Lower leg skin (tissue), 3 donors: ENCODE measurements around the gene AVEN.

Experiments used
- POLR2A ChIP-seq, 2 donors: fragments of 450-650 bp; IDR thresholded peaks; one replicate each; pipeline ENCODE4 v1.6.1; 2016 to 2017; ENCODE audit warnings: antibody characterized with exemption in 2 of 2, mild to moderate bottlenecking in 1 of 2, moderate library complexity in 1 of 2
- TF ChIP-seq, protein P1 (sequence below), 3 donors: fragments of 450-650 bp; IDR thresholded peaks; one replicate each; pipeline ENCODE4 v1.5.1; 2016; ENCODE audit warnings: antibody characterized with exemption in 3 of 3, mild to moderate bottlenecking in 3 of 3, moderate library complexity in 2 of 3

DNA sequence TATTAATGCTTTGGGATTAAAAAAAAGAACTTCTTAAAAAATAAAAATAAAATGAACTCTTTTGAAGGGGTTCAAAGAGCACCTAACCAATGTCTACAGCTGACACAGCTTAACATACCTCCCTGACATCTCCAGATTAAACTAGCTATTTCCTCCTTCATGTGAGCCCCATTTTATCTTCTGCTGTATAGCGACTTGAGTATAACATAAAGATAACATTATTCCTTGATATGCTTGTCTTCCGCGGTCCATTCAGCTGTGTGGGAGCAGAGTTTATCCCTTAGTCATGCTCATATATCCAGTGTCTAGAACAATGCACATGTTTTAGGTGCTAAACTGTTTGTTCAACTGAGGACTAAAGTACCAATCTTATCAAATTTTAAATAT, 78.5 kb downstream of the AVEN start:
- TF ChIP-seq, protein P1, sequence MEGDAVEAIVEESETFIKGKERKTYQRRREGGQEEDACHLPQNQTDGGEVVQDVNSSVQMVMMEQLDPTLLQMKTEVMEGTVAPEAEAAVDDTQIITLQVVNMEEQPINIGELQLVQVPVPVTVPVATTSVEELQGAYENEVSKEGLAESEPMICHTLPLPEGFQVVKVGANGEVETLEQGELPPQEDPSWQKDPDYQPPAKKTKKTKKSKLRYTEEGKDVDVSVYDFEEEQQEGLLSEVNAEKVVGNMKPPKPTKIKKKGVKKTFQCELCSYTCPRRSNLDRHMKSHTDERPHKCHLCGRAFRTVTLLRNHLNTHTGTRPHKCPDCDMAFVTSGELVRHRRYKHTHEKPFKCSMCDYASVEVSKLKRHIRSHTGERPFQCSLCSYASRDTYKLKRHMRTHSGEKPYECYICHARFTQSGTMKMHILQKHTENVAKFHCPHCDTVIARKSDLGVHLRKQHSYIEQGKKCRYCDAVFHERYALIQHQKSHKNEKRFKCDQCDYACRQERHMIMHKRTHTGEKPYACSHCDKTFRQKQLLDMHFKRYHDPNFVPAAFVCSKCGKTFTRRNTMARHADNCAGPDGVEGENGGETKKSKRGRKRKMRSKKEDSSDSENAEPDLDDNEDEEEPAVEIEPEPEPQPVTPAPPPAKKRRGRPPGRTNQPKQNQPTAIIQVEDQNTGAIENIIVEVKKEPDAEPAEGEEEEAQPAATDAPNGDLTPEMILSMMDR (IDR thresholded peaks at IDR 0.05), result no peak
- no peak for TF ChIP-seq POLR2A (IDR thresholded peaks at IDR 0.05)
